SK-N-SH (cell line): ENCODE measurements around the gene CACNA1A. TPM values are rescaled to one million over a fixed set of nuclear protein-coding genes. Genes with fewer than 3 reads are reported as not detected.

ENCODE experiments used
- CTCF ChIA-PET: fragments of 300-600, 350-600 bp; formaldehyde crosslinking; extraction: SDS; loops from one replicate; lab custom pipeline; 2021; lab: Yijun Ruan, JAX
- POLR2A ChIA-PET: fragments of 350-600 bp; sonication (Branson Sonifier 250); formaldehyde crosslinking; extraction: SDS; loops from one replicate; lab custom pipeline; 2020; ENCODE audit warnings: antibody characterized with exemption, inconsistent platforms; lab: Yijun Ruan, JAX
- DNase-seq: peaks from one replicate; pipeline ENCODE4 v3.0.0; 2012
- H2AFZ ChIP-seq: fragments of 200-600 bp; sonication (generic); 2 replicates; pipeline ENCODE4 v1.8.1; 2016; ENCODE audit warnings: antibody characterized with exemption, mild to moderate bottlenecking, low read depth
- H3F3A ChIP-seq: fragments of 200-600 bp; sonication (generic); replicated peaks from 2 replicates; pipeline ENCODE3; 2016; ENCODE audit warnings: antibody characterized with exemption, mild to moderate bottlenecking; ENCODE audit not compliant: insufficient read depth
- H3K27ac ChIP-seq, 2 experiments: fragments of 200-500 bp in 1 of 2; fragments of 200-600 bp in 1 of 2; sonication (Bioruptor generic) in 1 of 2; sonication (generic), shearing (Covaris generic) in 1 of 2; 2 replicates each; pipeline versions ENCODE4 v1.5.1 to v1.6.1; 2014 to 2016; ENCODE audit warnings: low read depth in 2 of 2, inconsistent platforms in 1 of 2, low read length in 1 of 2, mild to moderate bottlenecking in 1 of 2, mixed read lengths in 1 of 2
- H3K27me3 ChIP-seq: fragments of 200-600 bp; sonication (generic), shearing (Covaris generic); 2 replicates; pipeline ENCODE4 v1.6.1; 2016; ENCODE audit warnings: mixed run types; ENCODE audit not compliant: insufficient read depth
- H3K36me3 ChIP-seq, 2 experiments: fragments of 200-500 bp in 1 of 2; fragments of 200-600 bp in 1 of 2; sonication (Bioruptor generic) in 1 of 2; sonication (generic) in 1 of 2; replicated peaks in 1 of 2; 2 replicates each; pipeline versions ENCODE3 to v1.5.1; 2014 to 2016; ENCODE audit warnings: low read length in 1 of 2, mild to moderate bottlenecking in 1 of 2; ENCODE audit not compliant: insufficient read depth in 2 of 2, control insufficient read depth in 1 of 2
- H3K4me1 ChIP-seq, 2 experiments: fragments of 200-500 bp in 1 of 2; fragments of 200-600 bp in 1 of 2; sonication (Bioruptor generic) in 1 of 2; sonication (generic), shearing (Covaris generic) in 1 of 2; 2 replicates each; pipeline versions ENCODE4 v1.5.1 to v1.6.1; 2014 to 2016; ENCODE audit warnings: low read depth in 1 of 2, low read length in 1 of 2, mixed run types in 1 of 2; ENCODE audit not compliant: insufficient read depth in 2 of 2, control insufficient read depth in 1 of 2
- H3K4me2 ChIP-seq: fragments of 200-600 bp; sonication (generic), shearing (Covaris generic); 2 replicates; pipeline ENCODE4 v1.6.1; 2017; ENCODE audit warnings: mixed run types
- H3K4me3 ChIP-seq, 2 experiments: fragments of 200-500 bp in 1 of 2; fragments of 200-600 bp in 1 of 2; sonication (Bioruptor generic) in 1 of 2; sonication (generic), shearing (Covaris generic) in 1 of 2; 2 replicates each; pipeline versions ENCODE4 v1.5.1 to v1.8.1; 2014 to 2016; ENCODE audit warnings: low read depth in 2 of 2, inconsistent platforms in 1 of 2, low read length in 1 of 2, mild to moderate bottlenecking in 1 of 2, mixed read lengths in 1 of 2, moderate library complexity in 1 of 2
- H3K79me2 ChIP-seq: fragments of 200-600 bp; sonication (generic); 2 replicates; pipeline ENCODE4 v1.8.1; 2017; ENCODE audit warnings: mild to moderate bottlenecking; ENCODE audit not compliant: insufficient read depth
- H3K9ac ChIP-seq: fragments of 200-600 bp; sonication (generic); 2 replicates; pipeline ENCODE4 v1.6.1; 2017; ENCODE audit warnings: mixed run types
- H3K9me2 ChIP-seq: fragments of 200-600 bp; sonication (generic); 2 replicates; pipeline ENCODE4 v1.6.1; 2017; ENCODE audit warnings: mixed run types
- H3K9me3 ChIP-seq: fragments of 200-600 bp; sonication (generic); 2 replicates; pipeline ENCODE4 v1.6.1; 2017; ENCODE audit warnings: mixed run types, mild to moderate bottlenecking, moderate library complexity
- H4K20me1 ChIP-seq: fragments of 200-600 bp; sonication (generic); 2 replicates; pipeline ENCODE4 v1.6.1; 2017; ENCODE audit warnings: mild to moderate bottlenecking, mixed run types; ENCODE audit not compliant: insufficient read depth
- CHD2 ChIP-seq: fragments of 150-350 bp; IDR thresholded peaks from 2 replicates; pipeline ENCODE4 v1.6.1; 2018; ENCODE audit warnings: low read length; ENCODE audit not compliant: partially characterized antibody
- CTCF ChIP-seq: fragments of 200-600 bp; sonication (generic); IDR thresholded peaks from 2 replicates; pipeline ENCODE4 v1.6.1; 2017; ENCODE audit warnings: antibody characterized with exemption, mild to moderate bottlenecking, moderate library complexity
- ELF1 ChIP-seq: IDR thresholded peaks from 2 replicates; pipeline ENCODE4 v1.4.0; 2012
- EP300 ChIP-seq, 2 experiments: IDR thresholded peaks; 2 replicates each; pipeline versions ENCODE4 v1.4.0 to v1.6.1; 2012; ENCODE audit warnings: borderline replicate concordance in 1 of 2, low read depth in 1 of 2, low read length in 1 of 2
- EZH2phosphoT487 ChIP-seq: fragments of 200-600 bp; sonication (generic); IDR thresholded peaks from 2 replicates; pipeline ENCODE4 v1.6.1; 2017; ENCODE audit warnings: low read depth, mixed run types, mild to moderate bottlenecking, antibody characterized with exemption, moderate library complexity, borderline replicate concordance
- FOSL2 ChIP-seq: IDR thresholded peaks from 2 replicates; pipeline ENCODE4 v1.4.0; 2012; ENCODE audit warnings: low read depth, mild to moderate bottlenecking, moderate library complexity, borderline replicate concordance
- JUND ChIP-seq: IDR thresholded peaks from 2 replicates; pipeline ENCODE4 v1.4.0; 2012
- MAX ChIP-seq: IDR thresholded peaks from 2 replicates; pipeline ENCODE4 v1.4.0; 2012; ENCODE audit warnings: low read depth
- MEF2A ChIP-seq: IDR thresholded peaks from 2 replicates; pipeline ENCODE4 v1.4.0; 2012; ENCODE audit warnings: low read depth, borderline replicate concordance
- MXI1 ChIP-seq: IDR thresholded peaks from 2 replicates; pipeline ENCODE4 v1.6.1; 2012; ENCODE audit warnings: mild to moderate bottlenecking, low read depth, low read length, improper control_type of control experiment
- NFIC ChIP-seq: IDR thresholded peaks from 2 replicates; pipeline ENCODE4 v1.4.0; 2012; ENCODE audit warnings: borderline replicate concordance
- PBX3 ChIP-seq: IDR thresholded peaks from 2 replicates; pipeline ENCODE4; 2012
- RAD21 ChIP-seq: IDR thresholded peaks from 2 replicates; pipeline ENCODE4 v1.6.1; 2012; ENCODE audit warnings: mild to moderate bottlenecking, low read length
- RCOR1 ChIP-seq: fragments of 150-350 bp; IDR thresholded peaks from 2 replicates; pipeline ENCODE4 v1.6.1; 2017; ENCODE audit warnings: antibody characterized with exemption, low read length
- REST ChIP-seq: IDR thresholded peaks from 2 replicates; pipeline ENCODE4 v1.6.1; 2012; ENCODE audit warnings: mild to moderate bottlenecking, low read depth, low read length, moderate library complexity
- TAF1 ChIP-seq: IDR thresholded peaks from 2 replicates; pipeline ENCODE4 v1.6.1; 2012; ENCODE audit warnings: low read depth, mild to moderate bottlenecking, low read length, moderate library complexity, borderline replicate concordance
- USF1 ChIP-seq: IDR thresholded peaks from 2 replicates; pipeline ENCODE4 v1.4.0; 2012; ENCODE audit warnings: low read depth, borderline replicate concordance
- WGBS: methylation state at CpG from one replicate; pipeline ENCODE4 v1.1.6; 2017; ENCODE audit warnings: low lambda C conversion rate; 5-methylcytosine and 5-hydroxymethylcytosine counted together
- polyA plus RNA-seq, 3 experiments: library from polyadenylated mRNA; depleted of rRNA; stranded (reverse); fragments of >200 nt; gene quantifications; 2 replicates each; pipeline ENCODE4 v1.2.3, GENCODE V29; 2012

The CACNA1A gene
- polyA plus RNA-seq, 1 of the 3 experiments (the other 2 are of a cell fraction): 1.3 TPM

- TF ChIP-seq JUND: no peak
- TF ChIP-seq, all 33 proteins: peak for 0
Observed at GRCh38 chr19:13313875-13314274, 192.4 kb downstream of the CACNA1A start (continued).

- no peaks in the 10 kb centered on the region for H3K36me3 ChIP-seq
- H3K4me2 ChIP-seq: no peak overlapping the region
- no peak overlapping the region for H3K4me3 ChIP-seq
- H3F3A ChIP-seq: no peaks in the 10 kb centered on the region
- no peak overlapping the region for H3K27ac ChIP-seq
- H2AFZ ChIP-seq: no peak overlapping the region
- 9% methylated on average over 8 of the region's 8 CpGs for WGBS
- H3K9ac ChIP-seq: no peak overlapping the region
- ChIA-PET CTCF (no interaction called here), POLR2A (no interaction called here)
- TF ChIP-seq USF1 (no peak), TAF1 (no peak), ELF1 (no peak), EP300 (IDR thresholded peaks at IDR 0.05; ENCODE audit: borderline replicate concordance in 1 of 2, low read depth in 1 of 2, low read length in 1 of 2) (no peak), CTCF (no peak)
- H4K20me1 ChIP-seq: no peaks in the 10 kb centered on the region
- no peaks in the 10 kb centered on the region for H3K79me2 ChIP-seq
- no peaks in the 10 kb centered on the region for H3K9me3 ChIP-seq
- H3K9me2 ChIP-seq: no peaks in the 10 kb centered on the region
- DNase-seq: no peak
- no peaks in the 10 kb centered on the region for H3K4me1 ChIP-seq
- peaks cover 30% of the 10 kb centered on the region for H3K27me3 ChIP-seq
Observed at GRCh38 chr19:13309864-13310263, 196.4 kb downstream of the CACNA1A start.

- Histone ChIP-seq H3K27ac (no peak overlapping the region), H3K79me2 (no peaks in the 10 kb centered on the region), H4K20me1 (no peaks in the 10 kb centered on the region), H3K27me3 (peaks cover 73% of the 10 kb centered on the region), H3K4me2 (no peak overlapping the region), H3K4me3 (no peak overlapping the region), H3K9me3 (no peaks in the 10 kb centered on the region), H3K9ac (no peak overlapping the region), H2AFZ (no peak overlapping the region), H3F3A (no peaks in the 10 kb centered on the region), H3K4me1 (no peaks in the 10 kb centered on the region), H3K36me3 (no peaks in the 10 kb centered on the region), H3K9me2 (no peaks in the 10 kb centered on the region)
- DNase-seq: no peak
- POLR2A ChIA-PET: no interaction called here
- 8% methylated on average over 18 of the region's 24 CpGs for WGBS
- no peak for TF ChIP-seq NFIC
- TF ChIP-seq FOSL2: no peak
- TF ChIP-seq ELF1: no peak
- no peak for TF ChIP-seq PBX3
- TF ChIP-seq EZH2phosphoT487: no peak
- TF ChIP-seq CHD2: no peak
- TF ChIP-seq RCOR1: no peak
- TF ChIP-seq MXI1: no peak
- TF ChIP-seq RAD21: no peak
- TF ChIP-seq REST: no peak
- TF ChIP-seq MEF2A: no peak
- TF ChIP-seq MAX: no peak
- CTCF ChIA-PET: interaction anchor here (1.9 kb wide), 1 partner anchor 25 kb away, joined by 4 read pairs; no protein-coding TSS in a partner anchor
Observed at GRCh38 chr19:13303381-13304129, 202.7 kb downstream of the CACNA1A start.
